PFSK-1 (cell line): ENCODE measurements around the gene ANXA3.

Experiments
- POLR2AphosphoS5 ChIP-seq: IDR thresholded peaks from 2 replicates; pipeline ENCODE4 v1.6.1; 2012; ENCODE audit warnings: low read depth, mild to moderate bottlenecking, control low read depth, low read length, moderate library complexity
- SIN3A ChIP-seq: IDR thresholded peaks from 2 replicates; pipeline ENCODE4 v1.6.1; 2012; ENCODE audit warnings: mild to moderate bottlenecking, low read length, moderate library complexity, borderline replicate concordance; ENCODE audit not compliant: insufficient read depth
- TF ChIP-seq, protein P1 (sequence below), 2 experiments: IDR thresholded peaks; 2 replicates each; pipeline versions ENCODE4 v1.6.1 to v1.8.0; 2011 to 2012; ENCODE audit warnings: low read depth in 2 of 2, low read length in 2 of 2, control low read depth in 1 of 2, inconsistent platforms in 1 of 2, mild to moderate bottlenecking in 1 of 2, moderate library complexity in 1 of 2; ENCODE audit not compliant: insufficient read depth in 1 of 2

DNA sequence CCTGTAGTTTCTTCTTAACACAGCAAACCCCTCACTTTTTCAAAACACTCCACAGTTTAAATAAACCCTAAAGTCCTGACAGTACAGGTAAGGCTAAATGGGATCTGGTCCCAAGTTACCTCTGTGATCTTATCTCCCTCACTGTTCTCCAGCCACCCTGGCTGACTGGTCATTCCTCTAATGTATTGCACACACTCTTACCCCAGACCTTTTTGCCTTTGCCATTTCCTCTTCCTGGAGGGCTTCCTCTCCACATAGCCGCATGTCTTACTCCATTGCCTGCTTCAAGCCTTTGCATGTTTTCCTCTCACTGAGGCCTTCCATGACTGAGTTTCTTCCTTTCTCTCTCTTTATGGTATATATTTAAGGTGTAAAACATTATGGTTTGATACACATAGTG is 19.5 kb upstream of the ANXA3 start:
- TF ChIP-seq, protein P1, sequence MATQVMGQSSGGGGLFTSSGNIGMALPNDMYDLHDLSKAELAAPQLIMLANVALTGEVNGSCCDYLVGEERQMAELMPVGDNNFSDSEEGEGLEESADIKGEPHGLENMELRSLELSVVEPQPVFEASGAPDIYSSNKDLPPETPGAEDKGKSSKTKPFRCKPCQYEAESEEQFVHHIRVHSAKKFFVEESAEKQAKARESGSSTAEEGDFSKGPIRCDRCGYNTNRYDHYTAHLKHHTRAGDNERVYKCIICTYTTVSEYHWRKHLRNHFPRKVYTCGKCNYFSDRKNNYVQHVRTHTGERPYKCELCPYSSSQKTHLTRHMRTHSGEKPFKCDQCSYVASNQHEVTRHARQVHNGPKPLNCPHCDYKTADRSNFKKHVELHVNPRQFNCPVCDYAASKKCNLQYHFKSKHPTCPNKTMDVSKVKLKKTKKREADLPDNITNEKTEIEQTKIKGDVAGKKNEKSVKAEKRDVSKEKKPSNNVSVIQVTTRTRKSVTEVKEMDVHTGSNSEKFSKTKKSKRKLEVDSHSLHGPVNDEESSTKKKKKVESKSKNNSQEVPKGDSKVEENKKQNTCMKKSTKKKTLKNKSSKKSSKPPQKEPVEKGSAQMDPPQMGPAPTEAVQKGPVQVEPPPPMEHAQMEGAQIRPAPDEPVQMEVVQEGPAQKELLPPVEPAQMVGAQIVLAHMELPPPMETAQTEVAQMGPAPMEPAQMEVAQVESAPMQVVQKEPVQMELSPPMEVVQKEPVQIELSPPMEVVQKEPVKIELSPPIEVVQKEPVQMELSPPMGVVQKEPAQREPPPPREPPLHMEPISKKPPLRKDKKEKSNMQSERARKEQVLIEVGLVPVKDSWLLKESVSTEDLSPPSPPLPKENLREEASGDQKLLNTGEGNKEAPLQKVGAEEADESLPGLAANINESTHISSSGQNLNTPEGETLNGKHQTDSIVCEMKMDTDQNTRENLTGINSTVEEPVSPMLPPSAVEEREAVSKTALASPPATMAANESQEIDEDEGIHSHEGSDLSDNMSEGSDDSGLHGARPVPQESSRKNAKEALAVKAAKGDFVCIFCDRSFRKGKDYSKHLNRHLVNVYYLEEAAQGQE (IDR thresholded peaks at IDR 0.05; ENCODE audit: insufficient read depth in 1 of 2, low read depth in 2 of 2, low read length in 2 of 2), result no peak
- TF ChIP-seq POLR2AphosphoS5, result no peak
- TF ChIP-seq SIN3A, result no peak
